HepG2 (cell line): ENCODE results near the gene UBALD1. TPM values are rescaled to one million over a fixed set of nuclear protein-coding genes. Genes with fewer than 3 reads are reported as not detected.
A peak's percentile ranks its signal among the peaks of the same experiment; 100 is the strongest.

Source experiments
- ARHGAP35 ChIP-seq: sonication (generic); formaldehyde crosslinking; IDR thresholded peaks from 2 replicates; pipeline ENCODE4 v1.9.0; 2022; ENCODE audit warnings: mild to moderate bottlenecking, inconsistent platforms, moderate library complexity, missing genetic modification reagents, borderline replicate concordance
- CHD2 ChIP-seq: IDR thresholded peaks from 2 replicates; pipeline ENCODE4 v1.6.1; 2011; ENCODE audit warnings: low read depth, low read length, improper control_type of control experiment
- DR1 ChIP-seq: sonication (generic); formaldehyde crosslinking; IDR thresholded peaks from 2 replicates; pipeline ENCODE4 v1.8.0; 2021; ENCODE audit warnings: mild to moderate bottlenecking, missing genetic modification reagents, inconsistent platforms
- FOXA3 ChIP-seq: IDR thresholded peaks from 2 replicates; pipeline ENCODE4 v1.6.1; 2016; ENCODE audit warnings: missing genetic modification reagents, missing compliant biosample characterization
- GPBP1L1 ChIP-seq: sonication (generic); formaldehyde crosslinking; IDR thresholded peaks from 2 replicates; pipeline ENCODE4 v1.5.0; 2020; ENCODE audit warnings: mild to moderate bottlenecking, missing genetic modification reagents
- GZF1 ChIP-seq: sonication (generic); formaldehyde crosslinking; IDR thresholded peaks from 2 replicates; pipeline ENCODE4 v1.5.1; 2020; ENCODE audit warnings: mild to moderate bottlenecking, missing genetic modification reagents
- IRF2 ChIP-seq: IDR thresholded peaks from 2 replicates; pipeline ENCODE4 v1.6.1; 2018; ENCODE audit warnings: missing genetic modification reagents, missing compliant biosample characterization
- KDM5B ChIP-seq: sonication (generic); formaldehyde crosslinking; IDR thresholded peaks from 2 replicates; pipeline ENCODE4 v1.4.0; 2020; ENCODE audit warnings: missing genetic modification reagents, mild to moderate bottlenecking, borderline replicate concordance
- KLF6 ChIP-seq: IDR thresholded peaks from 2 replicates; pipeline ENCODE4 v1.8.0; 2016; ENCODE audit warnings: missing biosample characterization, missing genetic modification reagents
- MEF2D ChIP-seq: sonication (generic); formaldehyde crosslinking; IDR thresholded peaks from 2 replicates; pipeline ENCODE4 v1.5.1; 2020; ENCODE audit warnings: mild to moderate bottlenecking, missing genetic modification reagents
- MTF2 ChIP-seq: sonication (generic); formaldehyde crosslinking; IDR thresholded peaks from 2 replicates; pipeline ENCODE4 v1.5.0; 2020; ENCODE audit warnings: missing genetic modification reagents, borderline replicate concordance
- SAP130 ChIP-seq: IDR thresholded peaks from 2 replicates; pipeline ENCODE4 v1.6.1; 2016; ENCODE audit warnings: low read depth
- SMAD9 ChIP-seq: sonication (generic); formaldehyde crosslinking; IDR thresholded peaks from 2 replicates; pipeline ENCODE4 v1.5.1; 2020; ENCODE audit warnings: mild to moderate bottlenecking, missing genetic modification reagents
- SMARCC2 ChIP-seq: fragments of 450-650 bp; IDR thresholded peaks from 2 replicates; pipeline ENCODE4 v1.6.1; 2017; ENCODE audit warnings: antibody characterized with exemption, mild to moderate bottlenecking
- SOX5 ChIP-seq: IDR thresholded peaks from 2 replicates; pipeline ENCODE4 v1.6.1; 2016; ENCODE audit warnings: borderline replicate concordance
- TERF1 ChIP-seq: sonication (generic); formaldehyde crosslinking; IDR thresholded peaks from 2 replicates; pipeline ENCODE4 v1.8.0; 2022; ENCODE audit warnings: mild to moderate bottlenecking, missing genetic modification reagents, moderate library complexity
- ZFX ChIP-seq: sonication (generic); formaldehyde crosslinking; IDR thresholded peaks from 2 replicates; pipeline ENCODE4 v1.4.0; 2020; ENCODE audit warnings: mild to moderate bottlenecking, low read depth, missing genetic modification reagents, moderate library complexity
- ZGPAT ChIP-seq: IDR thresholded peaks from 2 replicates; pipeline ENCODE4 v1.6.1; 2016; ENCODE audit warnings: mild to moderate bottlenecking
- ZNF260 ChIP-seq: sonication (generic); formaldehyde crosslinking; IDR thresholded peaks from 2 replicates; pipeline ENCODE4 v1.4.0; 2020; ENCODE audit warnings: missing genetic modification reagents, low read depth, mild to moderate bottlenecking, borderline replicate concordance
- ZNF451 ChIP-seq: sonication (generic); formaldehyde crosslinking; IDR thresholded peaks from 2 replicates; pipeline ENCODE4 v1.5.0; 2020; ENCODE audit warnings: mild to moderate bottlenecking, missing genetic modification reagents
- polyA plus RNA-seq, 8 experiments: library from polyadenylated mRNA; depleted of rRNA in 3 of 8; stranded (reverse) in 7 of 8; unstranded in 1 of 8; fragments of >200 nt; fragmentation: Illumina TruSeq in 4 of 8; extraction: Trizol in 4 of 8; gene quantifications; 2 replicates each; pipeline versions ENCODE4 v1.2.1 to v1.2.3, GENCODE V29; 2011 to 2016; ENCODE audit warnings: low read depth in 4 of 8, missing spikeins in 1 of 8, mixed read lengths in 1 of 8; ENCODE audit not compliant: insufficient read depth in 1 of 8
- total RNA-seq, 5 experiments: library from RNA; depleted of rRNA; stranded (reverse); fragments of >200 nt; fragmentation: Illumina TruSeq; extraction: Trizol; gene quantifications; 2 replicates each; pipeline ENCODE4 v1.2.3, GENCODE V29; 2016; ENCODE audit warnings: low read depth in 1 of 5
- TF ChIP-seq, protein P1 (sequence below): sonication (generic); formaldehyde crosslinking; IDR thresholded peaks from 2 replicates; pipeline ENCODE4 v1.4.0; 2020; ENCODE audit warnings: missing genetic modification reagents
- TF ChIP-seq, protein P2 (sequence below): sonication (generic); formaldehyde crosslinking; conservative IDR thresholded peaks from 2 replicates; pipeline ENCODE4 v1.8.0; 2022; ENCODE audit warnings: mild to moderate bottlenecking, moderate library complexity, missing genetic modification reagents
- TF ChIP-seq, protein P3 (sequence below): sonication (generic); formaldehyde crosslinking; IDR thresholded peaks from 2 replicates; pipeline ENCODE4 v1.4.0; 2020; ENCODE audit warnings: missing genetic modification reagents, low read depth, mild to moderate bottlenecking, borderline replicate concordance

The UBALD1 gene
- total and polyA plus RNA-seq, 2 of the 13 experiments (the other 11 are each of a cell fraction or from before 2014, with no cell fraction given) = 6.8 to 12.3 TPM

- TF ChIP-seq, protein P1, sequence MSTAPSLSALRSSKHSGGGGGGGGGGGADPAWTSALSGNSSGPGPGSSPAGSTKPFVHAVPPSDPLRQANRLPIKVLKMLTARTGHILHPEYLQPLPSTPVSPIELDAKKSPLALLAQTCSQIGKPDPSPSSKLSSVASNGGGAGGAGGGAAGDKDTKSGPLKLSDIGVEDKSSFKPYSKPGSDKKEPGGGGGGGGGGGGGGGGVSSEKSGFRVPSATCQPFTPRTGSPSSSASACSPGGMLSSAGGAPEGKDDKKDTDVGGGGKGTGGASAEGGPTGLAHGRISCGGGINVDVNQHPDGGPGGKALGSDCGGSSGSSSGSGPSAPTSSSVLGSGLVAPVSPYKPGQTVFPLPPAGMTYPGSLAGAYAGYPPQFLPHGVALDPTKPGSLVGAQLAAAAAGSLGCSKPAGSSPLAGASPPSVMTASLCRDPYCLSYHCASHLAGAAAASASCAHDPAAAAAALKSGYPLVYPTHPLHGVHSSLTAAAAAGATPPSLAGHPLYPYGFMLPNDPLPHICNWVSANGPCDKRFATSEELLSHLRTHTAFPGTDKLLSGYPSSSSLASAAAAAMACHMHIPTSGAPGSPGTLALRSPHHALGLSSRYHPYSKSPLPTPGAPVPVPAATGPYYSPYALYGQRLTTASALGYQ (CRISPR knock-in tag) = no peak
- TF ChIP-seq KLF6 (CRISPR knock-in tag) (no peak), ZFX (peak; percentile 63), KDM5B (CRISPR knock-in tag) (peak; percentile 38; the same call in 1 of the 2 replicates), ARHGAP35 (no peak), ZGPAT (no peak), TERF1 (no peak), GZF1 (CRISPR knock-in tag) (no peak), ZNF260 (CRISPR knock-in tag) (no peak), SAP130 (CRISPR knock-in tag) (peak; percentile 84), SMARCC2 (no peak), FOXA3 (CRISPR knock-in tag) (no peak; the same call in 1 of the 2 replicates), IRF2 (0 out of 2 replicates have a peak, but pooled peaks have one; percentile 20), SOX5 (CRISPR knock-in tag) (0 out of 2 replicates have a peak, but pooled peaks have one; percentile 14), ZNF451 (CRISPR knock-in tag) (no peak), GPBP1L1 (no peak), MEF2D (CRISPR knock-in tag) (no peak), MTF2 (CRISPR knock-in tag) (no peak), CHD2 (no peak), SMAD9 (no peak), DR1 (CRISPR knock-in tag) (no peak)
- TF ChIP-seq, protein P2, sequence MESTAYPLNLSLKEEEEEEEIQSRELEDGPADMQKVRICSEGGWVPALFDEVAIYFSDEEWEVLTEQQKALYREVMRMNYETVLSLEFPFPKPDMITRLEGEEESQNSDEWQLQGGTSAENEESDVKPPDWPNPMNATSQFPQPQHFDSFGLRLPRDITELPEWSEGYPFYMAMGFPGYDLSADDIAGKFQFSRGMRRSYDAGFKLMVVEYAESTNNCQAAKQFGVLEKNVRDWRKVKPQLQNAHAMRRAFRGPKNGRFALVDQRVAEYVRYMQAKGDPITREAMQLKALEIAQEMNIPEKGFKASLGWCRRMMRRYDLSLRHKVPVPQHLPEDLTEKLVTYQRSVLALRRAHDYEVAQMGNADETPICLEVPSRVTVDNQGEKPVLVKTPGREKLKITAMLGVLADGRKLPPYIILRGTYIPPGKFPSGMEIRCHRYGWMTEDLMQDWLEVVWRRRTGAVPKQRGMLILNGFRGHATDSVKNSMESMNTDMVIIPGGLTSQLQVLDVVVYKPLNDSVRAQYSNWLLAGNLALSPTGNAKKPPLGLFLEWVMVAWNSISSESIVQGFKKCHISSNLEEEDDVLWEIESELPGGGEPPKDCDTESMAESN (CRISPR knock-in tag) = no peak
- TF ChIP-seq, protein P3, sequence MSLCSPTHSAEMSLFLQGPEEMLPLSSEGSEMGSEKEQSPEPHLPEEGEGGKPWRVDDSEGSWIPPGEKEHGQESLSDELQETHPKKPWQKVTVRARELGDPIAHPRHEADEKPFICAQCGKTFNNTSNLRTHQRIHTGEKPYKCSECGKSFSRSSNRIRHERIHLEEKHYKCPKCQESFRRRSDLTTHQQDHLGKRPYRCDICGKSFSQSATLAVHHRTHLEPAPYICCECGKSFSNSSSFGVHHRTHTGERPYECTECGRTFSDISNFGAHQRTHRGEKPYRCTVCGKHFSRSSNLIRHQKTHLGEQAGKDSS = no peak
Measured at GRCh38 chr16:4660454-4661007, 45.8 kb upstream of the UBALD1 start (continued).
